ENCODE data around the gene FADS3. TPM values are rescaled to one million over a fixed set of nuclear protein-coding genes. Genes with fewer than 3 reads are reported as not detected.

The FADS3 gene
- total and polyA plus RNA-seq, 9 of the 15 experiments (the other 6 are each of a cell fraction or from before 2014, with no cell fraction given), result 0.97 to 148 (median 92.7) TPM

- TF ChIP-seq, protein P1, sequence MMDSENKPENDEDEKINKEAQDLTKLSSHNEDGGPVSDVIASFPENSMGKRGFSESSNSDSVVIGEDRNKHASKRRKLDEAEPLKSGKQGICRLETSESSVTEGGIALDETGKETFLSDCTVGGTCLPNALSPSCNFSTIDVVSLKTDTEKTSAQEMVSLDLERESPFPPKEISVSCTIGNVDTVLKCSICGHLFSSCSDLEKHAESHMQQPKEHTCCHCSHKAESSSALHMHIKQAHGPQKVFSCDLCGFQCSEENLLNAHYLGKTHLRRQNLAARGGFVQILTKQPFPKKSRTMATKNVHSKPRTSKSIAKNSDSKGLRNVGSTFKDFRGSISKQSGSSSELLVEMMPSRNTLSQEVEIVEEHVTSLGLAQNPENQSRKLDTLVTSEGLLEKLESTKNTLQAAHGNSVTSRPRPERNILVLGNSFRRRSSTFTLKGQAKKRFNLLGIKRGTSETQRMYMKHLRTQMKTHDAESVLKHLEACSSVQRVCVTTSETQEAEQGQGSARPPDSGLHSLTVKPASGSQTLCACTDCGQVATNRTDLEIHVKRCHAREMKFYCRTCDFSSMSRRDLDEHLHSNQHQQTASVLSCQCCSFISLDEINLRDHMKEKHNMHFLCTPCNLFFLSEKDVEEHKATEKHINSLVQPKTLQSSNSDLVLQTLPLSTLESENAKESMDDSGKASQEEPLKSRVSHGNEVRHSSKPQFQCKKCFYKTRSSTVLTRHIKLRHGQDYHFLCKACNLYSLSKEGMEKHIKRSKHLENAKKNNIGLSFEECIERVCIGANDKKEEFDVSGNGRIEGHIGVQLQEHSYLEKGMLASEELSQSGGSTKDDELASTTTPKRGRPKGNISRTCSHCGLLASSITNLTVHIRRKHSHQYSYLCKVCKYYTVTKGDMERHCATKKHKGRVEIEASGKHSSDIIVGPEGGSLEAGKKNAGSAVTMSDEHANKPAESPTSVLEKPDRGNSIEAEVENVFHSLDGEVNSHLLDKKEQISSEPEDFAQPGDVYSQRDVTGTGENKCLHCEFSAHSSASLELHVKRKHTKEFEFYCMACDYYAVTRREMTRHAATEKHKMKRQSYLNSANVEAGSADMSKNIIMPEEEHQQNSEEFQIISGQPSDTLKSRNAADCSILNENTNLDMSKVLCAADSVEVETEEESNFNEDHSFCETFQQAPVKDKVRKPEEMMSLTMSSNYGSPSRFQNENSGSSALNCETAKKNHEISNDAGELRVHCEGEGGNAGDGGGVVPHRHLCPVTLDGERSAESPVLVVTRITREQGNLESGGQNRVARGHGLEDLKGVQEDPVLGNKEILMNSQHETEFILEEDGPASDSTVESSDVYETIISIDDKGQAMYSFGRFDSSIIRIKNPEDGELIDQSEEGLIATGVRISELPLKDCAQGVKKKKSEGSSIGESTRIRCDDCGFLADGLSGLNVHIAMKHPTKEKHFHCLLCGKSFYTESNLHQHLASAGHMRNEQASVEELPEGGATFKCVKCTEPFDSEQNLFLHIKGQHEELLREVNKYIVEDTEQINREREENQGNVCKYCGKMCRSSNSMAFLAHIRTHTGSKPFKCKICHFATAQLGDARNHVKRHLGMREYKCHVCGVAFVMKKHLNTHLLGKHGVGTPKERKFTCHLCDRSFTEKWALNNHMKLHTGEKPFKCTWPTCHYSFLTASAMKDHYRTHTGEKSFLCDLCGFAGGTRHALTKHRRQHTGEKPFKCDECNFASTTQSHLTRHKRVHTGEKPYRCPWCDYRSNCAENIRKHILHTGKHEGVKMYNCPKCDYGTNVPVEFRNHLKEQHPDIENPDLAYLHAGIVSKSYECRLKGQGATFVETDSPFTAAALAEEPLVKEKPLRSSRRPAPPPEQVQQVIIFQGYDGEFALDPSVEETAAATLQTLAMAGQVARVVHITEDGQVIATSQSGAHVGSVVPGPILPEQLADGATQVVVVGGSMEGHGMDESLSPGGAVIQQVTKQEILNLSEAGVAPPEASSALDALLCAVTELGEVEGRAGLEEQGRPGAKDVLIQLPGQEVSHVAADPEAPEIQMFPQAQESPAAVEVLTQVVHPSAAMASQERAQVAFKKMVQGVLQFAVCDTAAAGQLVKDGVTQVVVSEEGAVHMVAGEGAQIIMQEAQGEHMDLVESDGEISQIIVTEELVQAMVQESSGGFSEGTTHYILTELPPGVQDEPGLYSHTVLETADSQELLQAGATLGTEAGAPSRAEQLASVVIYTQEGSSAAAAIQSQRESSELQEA (IDR thresholded peaks at IDR 0.05; ENCODE audit: low read depth), result no peak
- TF ChIP-seq, protein P2, sequence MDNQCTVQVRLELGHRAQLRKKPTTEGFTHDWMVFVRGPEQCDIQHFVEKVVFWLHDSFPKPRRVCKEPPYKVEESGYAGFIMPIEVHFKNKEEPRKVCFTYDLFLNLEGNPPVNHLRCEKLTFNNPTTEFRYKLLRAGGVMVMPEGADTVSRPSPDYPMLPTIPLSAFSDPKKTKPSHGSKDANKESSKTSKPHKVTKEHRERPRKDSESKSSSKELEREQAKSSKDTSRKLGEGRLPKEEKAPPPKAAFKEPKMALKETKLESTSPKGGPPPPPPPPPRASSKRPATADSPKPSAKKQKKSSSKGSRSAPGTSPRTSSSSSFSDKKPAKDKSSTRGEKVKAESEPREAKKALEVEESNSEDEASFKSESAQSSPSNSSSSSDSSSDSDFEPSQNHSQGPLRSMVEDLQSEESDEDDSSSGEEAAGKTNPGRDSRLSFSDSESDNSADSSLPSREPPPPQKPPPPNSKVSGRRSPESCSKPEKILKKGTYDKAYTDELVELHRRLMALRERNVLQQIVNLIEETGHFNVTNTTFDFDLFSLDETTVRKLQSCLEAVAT (IDR thresholded peaks at IDR 0.05), result no peak
- TF ChIP-seq PKNOX1 (IDR thresholded peaks at IDR 0.05), result no peak
- TF ChIP-seq KDM1A (IDR thresholded peaks at IDR 0.05), result peak; percentile 37 to 48; a peak in 3 of 4 replicates
- no peak for TF ChIP-seq SP1 (CRISPR knock-in tag; IDR thresholded peaks at IDR 0.05)
- TF ChIP-seq KDM5B (IDR thresholded peaks at IDR 0.05; ENCODE audit: insufficient replicate concordance, low read depth, low read length), result no peak
Measured at GRCh38 chr11:61885784-61886580, 5.4 kb downstream of the FADS3 start (continued).

All from K562 (cell line).